Inflammatory macrophage treated with lipopolysaccharide for 1 hour (primary cell): ENCODE measurements around the gene DPP8.
"Not testable (repeated sequence)": the region's sequence is repeated elsewhere in the genome, so short reads cannot be mapped to it uniquely, and the experiment has no call there.

Experiments
- DNase-seq, 2 donors: peaks; one replicate each; pipeline ENCODE4 v3.0.0-alpha.2; 2020 to 2022

The DPP8 gene

DNA sequence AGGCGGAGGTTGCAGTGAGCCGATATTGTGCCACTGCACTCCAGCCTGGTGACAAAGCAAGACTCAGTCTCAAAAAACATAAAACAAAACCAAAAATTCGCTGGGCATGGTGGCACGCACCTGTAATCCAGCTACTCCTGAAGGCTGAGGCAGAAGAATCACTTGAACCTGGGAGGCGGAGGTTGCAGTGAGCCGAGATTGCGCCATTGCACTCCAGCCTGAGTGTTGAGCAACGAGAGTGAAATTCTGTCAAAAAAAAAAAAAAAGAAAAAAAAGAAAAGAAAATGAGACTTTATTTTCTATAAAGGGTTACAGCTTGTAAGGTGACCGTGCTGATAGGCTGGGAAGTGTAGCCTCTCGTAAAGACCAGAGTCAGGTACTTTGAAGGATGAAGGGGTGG lies 6.7 kb upstream of the DPP8 start:
- no peak for DNase-seq

DNA sequence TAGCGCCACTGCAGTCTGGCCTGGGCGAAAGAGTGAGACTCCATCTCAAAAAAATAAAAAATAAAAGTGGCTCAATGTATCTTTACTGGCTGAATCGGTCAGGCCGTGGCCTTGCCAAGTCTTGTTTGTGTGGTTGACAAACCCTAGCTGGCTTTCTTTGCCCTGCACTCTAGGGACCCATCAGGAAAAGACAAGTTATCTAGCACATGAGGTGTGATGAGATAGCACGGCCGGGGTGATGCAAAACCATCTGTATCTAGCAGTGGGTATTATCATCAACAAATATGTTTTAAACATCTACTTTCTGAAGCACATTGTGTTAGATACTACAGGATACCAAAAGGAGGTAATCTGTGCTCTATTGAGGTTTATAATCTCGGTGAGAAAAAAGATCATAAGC lies 3.9 kb upstream of the DPP8 start:
- DNase-seq, result no peak

DNA sequence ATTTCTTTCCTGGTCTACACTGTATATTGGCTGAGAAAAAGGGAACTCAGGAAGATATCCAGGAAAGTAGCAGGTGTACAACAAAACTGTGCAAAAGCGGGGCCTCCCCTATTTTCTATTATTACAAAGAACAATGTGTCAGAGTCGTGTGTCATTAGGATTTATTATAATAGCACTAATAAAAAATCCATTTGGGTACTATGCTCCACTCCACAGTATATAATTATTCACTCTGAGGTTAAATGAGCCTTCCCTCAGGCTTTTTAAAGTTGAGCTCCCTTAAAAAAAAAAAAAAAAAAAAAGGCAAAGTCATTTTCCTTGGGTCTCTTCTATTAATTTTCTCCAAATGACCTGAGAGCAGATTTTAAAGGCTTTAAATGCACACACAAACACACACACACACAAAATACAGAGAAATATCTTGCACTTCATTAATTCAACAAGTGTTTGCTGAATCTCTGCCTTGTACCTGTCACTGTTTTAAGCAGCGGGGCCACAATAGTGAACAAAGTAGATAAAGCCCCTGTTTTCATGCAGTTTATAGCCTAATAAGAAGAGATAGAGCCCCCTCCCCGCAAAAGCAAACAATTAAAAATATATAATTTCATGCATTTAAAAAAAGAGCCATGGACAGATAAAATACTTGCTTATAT lies 1.3 kb upstream of the DPP8 start:
- no peak for DNase-seq

DNA sequence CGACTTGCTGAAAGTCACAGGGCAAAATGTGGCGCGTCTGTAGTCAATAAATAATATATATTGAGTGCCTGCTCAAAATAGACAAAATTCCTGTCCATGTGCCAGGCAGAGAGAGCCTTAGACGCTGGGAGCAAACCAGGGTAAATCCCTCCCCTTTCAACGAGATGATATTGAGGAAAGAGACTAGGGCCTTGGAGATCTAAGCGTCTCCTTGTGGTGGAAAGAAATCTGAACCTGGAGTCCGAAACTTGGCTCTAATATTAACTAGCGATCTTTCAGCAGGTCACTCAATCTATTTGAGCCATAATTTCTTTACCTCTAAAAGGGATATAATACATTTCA lies 348 bp upstream of the DPP8 start:
- no peak for DNase-seq

DNA sequence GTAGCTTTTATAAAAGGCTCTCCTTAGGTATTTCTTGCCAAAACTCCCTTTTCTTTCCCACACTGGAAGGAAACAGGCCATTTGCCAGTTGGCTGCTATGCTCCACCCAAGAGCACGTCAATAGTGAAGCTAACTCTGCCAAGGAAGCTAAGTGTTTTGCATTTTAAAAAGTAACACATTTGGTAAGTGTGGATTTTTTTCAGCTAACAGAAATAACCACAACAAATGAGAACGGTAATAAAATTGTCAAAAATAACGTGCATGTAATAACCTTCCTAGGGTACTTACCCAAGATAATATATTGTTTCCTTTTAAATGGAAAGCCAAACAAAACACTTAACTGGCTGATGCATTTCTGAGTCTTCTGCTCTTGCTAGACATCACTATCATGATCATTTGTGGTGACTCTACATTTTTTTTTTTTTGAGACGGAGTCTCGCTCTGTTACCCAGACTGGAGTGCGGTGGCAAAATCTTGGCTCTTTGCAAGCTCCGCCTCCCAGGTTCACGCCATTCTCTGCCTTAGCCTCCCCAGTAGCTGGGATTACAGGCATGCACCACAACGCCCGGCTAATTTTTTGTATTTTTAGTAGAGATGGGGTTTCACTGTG lies 4.6 kb downstream of the DPP8 start:
- peak; percentile 6 to 44 for DNase-seq

DNA sequence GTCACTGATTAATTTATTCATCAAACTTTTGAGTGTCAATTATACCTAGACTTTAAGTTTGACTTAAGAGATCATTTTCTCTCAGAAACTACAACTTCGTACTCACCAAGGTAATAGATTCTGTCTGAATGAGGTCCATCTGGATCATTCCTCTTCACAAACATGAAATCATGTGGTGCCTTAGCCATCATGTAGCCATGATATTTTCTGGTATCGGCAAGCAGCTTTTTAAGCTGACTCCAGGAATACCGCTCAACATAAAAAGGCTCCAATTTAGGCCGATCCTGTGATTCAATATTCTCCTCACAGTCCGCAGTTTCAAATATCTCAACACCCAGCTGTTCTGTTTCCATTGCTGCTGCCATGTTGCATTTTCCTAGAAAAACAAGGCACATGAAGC lies 5.3 kb downstream of the DPP8 start:
- DNase-seq, result no peak

DNA sequence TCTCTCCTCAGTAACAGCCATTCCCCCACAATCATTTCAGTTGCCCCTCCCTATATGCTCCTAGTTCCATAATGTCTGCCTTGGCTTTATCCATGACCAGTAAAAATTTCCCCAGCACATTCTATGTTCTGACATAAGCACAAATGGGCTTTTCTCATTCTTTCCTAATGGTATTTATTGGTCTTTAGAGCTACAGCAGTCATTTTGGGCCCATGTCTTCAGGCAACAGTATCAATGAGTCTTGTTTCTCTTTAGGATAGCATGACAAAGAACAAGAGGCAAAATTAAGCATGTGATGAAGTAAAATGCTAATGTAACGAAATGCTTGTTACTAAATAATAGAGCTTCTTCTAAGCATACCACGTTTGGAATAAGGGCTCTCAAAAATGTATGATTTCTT lies 8.2 kb downstream of the DPP8 start:
- no peak for DNase-seq

DNA sequence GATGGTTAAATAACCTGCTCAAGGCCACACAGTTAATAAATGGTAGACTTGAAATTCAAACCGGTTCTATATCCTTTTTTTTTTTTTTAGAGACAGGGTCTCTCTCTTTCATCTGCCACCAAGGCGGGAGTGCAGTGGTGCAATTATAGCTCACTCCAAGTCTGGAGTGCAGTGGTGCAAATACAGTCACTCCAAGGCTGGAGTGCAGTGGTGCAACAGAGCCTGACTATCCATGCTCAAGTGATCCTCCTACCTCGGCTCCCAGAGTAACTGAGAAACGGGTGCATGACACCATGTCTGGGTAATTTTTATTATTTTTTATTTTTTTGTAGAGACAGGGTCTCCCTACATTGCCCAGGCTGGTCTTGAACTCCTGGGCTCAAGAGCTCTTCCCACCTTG lies 23.4 kb downstream of the DPP8 start:
- no peak for DNase-seq

DNA sequence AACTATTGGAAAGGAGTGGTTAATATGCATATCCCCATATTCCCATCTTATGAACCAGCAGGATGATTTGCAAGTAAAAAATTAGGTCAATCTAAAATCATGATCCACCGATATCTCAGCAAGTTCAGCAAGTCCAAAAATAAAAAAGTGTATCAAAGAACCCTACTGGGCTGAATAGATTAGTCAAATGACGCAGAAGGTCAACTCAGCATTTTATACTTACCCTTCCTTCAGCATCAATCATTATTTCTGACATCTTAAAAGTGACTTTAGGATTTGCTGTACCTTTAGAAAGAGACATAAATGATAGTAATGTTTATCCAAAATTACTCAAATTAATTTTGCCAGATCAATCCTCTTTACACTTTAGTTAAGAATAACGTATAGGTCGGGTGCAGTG lies 32.6 kb downstream of the DPP8 start:
- DNase-seq, result no peak

DNA sequence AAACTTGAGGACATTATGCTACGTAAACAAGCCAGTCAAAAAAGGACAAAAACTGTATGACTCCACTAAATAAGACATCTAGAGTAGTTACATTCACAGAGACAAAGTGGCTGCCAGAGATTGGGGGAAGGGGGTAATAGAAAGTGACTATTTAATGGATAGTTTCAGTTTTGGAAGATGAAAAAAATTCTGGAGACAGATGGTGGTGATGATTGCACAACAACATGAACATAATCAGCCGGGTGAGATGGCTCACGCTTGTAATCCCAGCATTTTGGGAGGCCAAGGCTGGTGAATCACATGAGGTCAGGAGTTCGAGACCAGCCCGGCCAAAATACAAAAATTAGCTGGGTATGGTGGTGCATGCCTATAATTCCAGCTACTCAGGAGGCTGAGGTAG lies 40.6 kb downstream of the DPP8 start:
- no peak for DNase-seq

DNA sequence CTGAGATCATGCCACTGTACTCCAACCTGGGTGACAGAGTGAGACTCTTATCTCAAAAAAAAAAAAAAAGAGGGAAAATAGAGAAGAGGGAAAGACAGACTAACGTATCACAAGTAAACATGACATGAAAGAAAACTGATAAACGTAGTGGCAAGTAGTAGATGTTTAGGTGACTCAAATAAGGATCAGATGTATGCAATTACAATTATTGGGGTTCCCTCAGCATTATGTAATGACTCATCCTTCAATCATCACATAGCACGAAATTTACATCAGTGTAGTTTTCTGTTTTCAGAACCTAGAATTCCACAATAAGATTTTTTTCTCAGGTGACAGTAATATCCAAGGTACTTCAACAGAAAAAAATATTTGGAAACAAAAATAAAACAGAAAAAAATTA lies 46.6 kb downstream of the DPP8 start:
- no peak for DNase-seq

DNA sequence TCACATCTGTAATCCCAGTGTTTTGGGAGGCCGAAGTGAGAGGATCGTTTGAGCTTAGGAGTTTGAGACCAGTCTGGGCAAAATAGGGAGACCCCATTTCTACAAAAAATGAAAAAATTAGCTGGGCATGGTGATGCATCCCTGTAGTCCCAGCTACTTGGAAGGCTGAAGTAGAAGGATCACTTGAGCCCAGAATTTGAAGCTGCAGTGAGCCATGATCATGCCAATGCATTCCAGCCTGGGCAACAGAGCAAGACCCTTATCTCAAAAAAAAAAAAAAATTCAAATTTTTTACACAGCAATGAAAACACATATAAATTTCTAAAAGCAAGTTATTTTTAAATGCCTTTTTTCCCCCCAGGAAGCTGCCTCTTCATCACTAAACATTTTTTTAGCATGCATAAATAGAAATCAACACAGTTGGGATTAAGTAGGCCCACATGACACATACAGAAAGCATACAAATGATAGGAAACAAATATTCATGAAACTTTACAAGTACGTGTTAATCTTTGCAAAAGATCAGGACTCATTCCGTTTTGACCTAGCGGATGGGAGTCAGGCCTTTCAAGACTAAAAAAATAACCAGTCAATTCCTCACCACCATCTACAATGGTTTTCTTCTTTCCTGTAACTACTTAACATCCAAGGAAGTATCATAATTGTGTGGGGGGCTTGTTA lies 49.1 kb downstream of the DPP8 start:
- DNase-seq, result no peak

DNA sequence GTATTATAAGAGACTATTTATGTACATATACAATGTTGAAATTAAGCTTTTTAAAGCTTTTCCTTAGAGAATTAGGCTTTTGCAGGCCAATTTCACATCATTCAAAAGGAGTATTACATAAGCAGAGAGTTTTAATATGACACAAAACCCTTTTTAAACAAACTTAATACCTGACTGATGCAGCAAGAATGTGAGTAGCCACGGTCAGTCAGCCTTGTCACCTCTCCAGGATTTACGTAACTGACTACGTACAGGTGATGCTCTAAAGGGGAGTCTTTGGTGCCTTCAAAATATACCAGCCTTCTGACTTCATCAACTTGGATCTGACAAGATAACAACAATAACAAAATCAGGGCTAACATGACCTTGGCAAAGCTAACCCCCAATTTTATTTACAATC lies 50.6 kb downstream of the DPP8 start:
- no peak for DNase-seq

DNA sequence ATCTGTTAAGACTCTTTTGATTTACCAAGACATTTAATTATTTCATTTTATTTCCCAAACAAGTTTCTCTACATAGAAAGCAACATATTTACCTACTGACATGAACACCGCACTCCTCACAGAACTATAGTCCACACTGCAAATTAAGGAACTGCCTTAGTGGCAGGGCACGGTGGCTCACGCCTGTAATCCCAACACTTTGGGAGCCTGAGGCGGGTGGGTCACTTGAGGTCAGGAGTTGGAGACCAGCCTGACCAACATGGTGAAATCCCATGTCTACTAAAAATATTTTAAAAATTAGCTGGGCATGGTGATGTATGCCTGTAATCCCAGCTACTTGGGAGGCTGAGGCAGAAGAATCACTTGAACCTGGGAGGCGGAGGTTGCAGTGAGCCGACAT lies 54.4 kb downstream of the DPP8 start:
- not testable (repeated sequence) for DNase-seq

DNA sequence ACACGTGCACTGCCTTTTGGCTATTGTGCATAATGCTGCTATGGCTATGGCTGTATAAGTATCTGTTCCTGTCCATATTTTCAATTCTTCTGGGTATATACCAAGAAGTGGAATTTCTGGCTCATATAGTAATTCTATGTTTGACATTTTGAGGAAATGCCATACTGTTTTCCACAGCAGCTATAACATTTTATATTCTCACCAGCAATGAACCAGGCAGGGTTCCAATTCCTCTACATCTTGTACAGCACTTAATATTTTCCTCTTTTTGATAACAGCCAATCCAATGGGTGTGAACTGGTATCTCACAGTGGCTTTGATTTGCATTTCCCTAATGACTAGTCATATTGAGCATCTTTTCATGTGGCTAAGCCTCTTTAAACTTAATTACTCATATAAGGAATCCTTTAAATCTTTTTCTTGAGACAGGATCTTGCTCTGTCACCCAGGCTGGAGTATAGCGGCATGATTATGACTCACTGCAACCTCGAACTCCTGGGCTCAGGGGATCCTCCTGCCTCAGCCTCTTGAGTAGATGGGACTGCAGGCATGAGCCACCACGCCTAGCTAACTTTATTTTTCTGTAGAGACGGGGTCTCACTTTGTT lies 56.6 kb downstream of the DPP8 start:
- DNase-seq, result no peak

DNA sequence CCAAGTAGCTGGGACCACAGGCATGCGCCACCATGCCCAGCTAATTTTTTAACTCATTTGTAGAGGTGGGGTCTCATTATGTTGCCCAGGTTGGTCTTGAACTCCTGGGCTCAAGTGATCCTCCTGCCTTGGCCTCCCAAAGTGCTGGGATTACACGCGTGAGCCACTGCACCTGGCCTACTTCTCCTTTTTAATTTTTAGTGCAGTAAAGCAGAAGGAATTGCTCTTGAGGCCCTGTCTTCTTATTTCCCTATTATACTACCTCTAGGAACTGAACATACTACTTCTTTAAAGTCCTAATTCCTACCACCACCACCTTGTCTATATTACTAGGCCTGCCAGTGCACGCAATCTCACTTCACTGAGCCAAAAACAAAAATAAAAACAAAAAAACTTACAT lies 62.2 kb downstream of the DPP8 start:
- DNase-seq, result not testable (repeated sequence)

DNA sequence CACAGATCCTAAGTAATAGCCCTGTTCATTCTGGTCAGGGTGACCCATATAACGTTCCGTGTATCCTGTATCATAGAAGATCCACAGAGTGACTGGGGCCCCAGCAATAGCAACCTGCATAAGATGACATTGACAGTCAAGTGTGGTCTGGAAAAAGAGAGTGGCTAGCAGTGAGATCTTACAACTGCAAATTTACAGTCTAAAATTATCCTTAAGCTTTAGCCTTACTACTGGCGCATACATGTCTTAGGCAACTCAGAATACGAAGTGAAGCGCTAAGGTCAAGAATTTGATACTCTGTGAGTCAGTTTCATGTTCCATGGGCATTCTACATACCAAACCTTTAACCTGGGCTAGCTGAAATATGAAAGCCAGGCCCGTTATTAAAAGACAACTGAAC lies 65.5 kb downstream of the DPP8 start:
- DNase-seq, result no peak

DNA sequence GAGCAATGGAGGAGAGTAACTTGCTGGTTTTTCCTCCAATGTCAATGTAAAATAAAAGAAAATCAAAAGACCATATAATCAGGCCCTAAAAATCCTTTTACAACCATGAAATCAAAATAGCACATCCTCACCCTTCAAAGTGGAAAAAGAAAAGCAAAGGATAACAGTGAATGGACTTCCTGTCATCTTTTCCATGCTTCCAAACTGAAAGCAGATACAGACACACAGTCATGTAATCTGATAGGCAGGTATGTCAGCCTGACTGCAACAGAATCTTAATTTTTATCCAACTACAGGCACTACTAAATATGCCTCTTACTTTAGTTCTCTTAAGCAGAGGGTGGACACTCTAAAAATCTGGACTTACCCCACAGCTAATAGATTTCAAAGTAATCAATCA lies 66.9 kb downstream of the DPP8 start:
- DNase-seq, result no peak

DNA sequence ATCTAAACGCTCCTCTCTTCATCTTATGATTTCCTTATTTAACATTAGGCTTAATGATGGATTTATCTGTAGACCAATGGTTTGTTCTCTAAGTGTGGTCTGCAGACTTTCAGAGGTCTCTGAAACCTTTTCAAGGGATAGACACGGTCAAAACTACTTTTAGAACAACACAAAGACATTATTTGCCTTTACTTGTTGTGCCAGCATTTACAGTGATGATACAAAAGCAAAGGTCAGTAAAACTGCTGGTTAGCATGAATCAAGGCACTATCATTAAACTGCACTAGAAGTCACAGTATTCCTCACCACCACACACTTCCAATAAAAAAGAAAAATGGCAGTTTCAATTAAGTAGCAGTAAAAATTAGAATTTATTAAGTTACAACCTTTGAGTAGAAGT lies 70.3 kb downstream of the DPP8 start:
- DNase-seq, result no peak

DNA sequence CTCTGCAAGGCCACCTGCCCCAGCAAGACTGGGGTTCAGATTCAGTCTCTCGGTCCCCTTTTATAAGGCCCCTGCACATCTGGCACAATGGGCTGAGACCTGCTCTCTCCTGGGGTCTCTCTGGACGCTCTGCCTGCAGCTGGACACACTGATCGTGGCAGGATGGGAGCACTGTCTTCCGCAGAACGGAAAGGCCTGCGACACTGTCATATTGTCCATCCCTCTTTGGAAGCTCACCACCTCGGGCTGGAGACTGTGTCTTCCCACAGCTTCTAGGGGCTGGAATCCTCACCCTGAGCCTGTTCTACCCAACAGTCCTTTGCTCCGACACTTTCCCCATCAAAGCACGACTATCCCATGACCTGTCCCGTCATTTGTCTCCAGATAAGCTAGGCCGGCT lies 83.3 kb downstream of the DPP8 start:
- no peak for DNase-seq

DNA sequence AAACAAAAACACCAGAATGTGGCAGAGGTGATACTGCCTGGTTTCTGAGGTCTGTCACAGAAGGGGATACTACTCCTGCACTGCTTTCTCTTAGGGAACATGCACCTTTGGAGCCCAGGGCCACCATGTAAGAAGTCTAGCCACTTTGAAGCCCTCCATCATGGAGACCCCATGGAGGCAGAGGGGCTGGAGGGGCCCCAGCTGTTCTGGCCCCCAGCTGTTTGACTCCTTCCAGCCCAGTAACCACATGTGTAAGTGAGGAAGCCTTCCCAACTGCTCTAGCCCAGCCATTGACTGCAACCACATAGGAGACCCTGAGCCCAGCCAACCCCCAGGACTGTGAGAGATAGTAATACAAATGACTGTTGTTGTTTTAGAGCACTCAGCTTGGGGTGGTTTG lies 85.8 kb downstream of the DPP8 start:
- no peak for DNase-seq

DNA sequence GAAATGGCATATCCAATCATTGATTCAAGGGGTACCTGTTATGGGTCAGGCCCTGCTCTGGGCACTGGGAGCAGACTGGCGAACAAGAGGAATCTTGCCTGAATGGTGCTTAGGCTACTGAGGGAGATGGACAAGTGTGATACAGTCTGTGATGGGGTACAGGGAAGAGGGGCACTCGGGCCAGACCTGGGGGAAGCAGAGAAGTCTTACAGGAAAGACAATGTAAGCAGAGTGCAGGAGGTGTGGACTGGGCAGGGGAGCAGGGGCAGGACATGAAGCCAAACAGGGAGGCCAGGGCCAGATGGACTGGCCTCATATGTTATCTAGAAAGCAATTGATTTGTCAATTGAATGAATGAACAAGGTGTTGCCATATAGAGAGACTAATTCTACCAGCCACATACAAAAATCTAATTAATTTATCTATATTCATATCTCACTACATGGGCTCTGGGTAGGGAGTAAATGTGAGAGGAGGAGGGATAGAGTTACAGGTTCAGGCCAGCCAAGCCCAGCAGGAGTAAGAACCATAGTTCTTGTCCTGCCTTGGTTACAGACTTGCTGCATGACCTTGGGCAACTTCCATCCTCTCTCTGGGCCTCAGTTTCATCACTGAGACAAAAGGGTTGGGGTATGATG lies 91.2 kb downstream of the DPP8 start:
- DNase-seq, result no peak

DNA sequence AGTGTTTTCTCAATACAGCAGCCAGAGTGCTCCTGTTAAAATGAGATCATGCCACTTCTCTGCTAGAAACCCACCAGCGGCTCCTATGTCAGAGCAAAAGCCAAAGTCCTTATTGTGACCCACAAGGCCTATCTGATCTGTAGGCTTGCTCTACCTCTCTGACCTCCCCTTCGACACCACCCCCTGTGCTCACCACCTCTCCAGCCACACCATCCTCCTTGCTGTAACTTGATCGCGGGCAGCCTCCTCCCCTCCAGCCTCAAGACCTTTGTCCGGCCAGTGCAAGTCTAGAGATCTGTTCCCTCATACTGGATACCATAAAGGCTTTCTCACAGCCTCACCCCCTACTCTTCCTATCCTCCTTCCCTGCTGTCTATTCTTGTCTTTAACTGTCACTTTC lies 92.8 kb downstream of the DPP8 start:
- DNase-seq, result no peak
